NCI-H345 treated with DMSO at 0.1 percent for 48 hours (cell line): ENCODE measurements around the gene CCBE1.

Experiments
- DNase-seq: peaks from one replicate; lab custom pipeline; 2025; ENCODE audit not compliant: unreplicated experiment; lab: John Stamatoyannopoulos, UW

The CCBE1 gene

DNA sequence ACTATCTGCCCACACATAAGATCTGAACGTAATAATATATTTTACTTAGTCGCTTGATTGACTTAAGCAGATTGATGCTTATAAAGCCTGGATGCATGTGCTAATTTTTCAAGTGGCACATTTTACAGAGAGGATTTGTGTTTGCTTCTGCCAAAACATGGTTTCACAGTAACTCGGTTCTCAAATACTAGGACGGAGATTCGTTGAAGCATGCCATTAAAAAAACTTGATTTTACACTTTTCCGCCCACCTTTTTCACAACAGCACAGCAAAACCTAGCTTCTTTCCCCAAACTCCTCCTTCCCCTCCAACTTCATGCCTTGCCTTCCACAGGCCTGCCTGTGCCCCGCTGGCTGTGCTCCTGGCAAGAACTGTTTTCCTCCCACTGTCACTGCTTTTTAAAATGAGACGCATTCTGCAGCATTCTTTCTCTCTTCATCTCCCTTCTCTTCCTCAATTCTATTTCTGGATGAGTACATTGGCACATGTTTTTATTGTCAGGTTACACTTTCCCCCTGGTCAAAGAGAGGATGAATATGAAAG is 283.0 kb downstream of the CCBE1 start:
- no peak for DNase-seq

DNA sequence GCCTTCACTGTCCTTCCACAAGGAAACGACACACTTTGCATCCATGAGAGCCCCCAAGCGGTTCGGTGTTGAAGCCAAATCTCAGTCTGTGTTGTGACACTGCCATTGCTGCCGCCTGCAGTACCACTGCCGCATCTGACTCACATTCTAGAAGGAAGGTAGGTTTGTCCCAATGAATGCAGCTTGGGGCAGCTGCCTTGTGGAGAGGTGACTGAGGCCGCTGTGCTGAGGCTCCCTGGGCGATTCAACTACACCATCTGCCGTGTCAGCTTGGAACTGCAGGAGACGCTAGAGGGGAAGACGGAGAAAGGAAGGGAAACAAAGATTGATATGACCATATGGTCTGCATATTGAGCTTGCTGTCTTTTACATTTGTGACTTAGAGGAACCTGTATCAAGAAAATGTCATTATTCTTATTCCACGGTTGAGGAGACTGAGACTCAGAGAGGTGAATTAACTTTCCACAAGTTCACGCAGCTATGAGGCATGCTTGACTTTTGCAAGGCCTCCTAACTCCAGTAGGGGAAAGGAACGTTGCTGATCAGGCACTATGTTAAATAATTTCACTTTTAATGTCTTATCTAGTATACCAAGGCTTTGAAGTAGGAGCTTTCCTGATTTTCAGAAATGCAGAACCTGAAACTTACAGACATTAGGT is 294.7 kb downstream of the CCBE1 start:
- DNase-seq = peak; percentile 96

GRCh38 chr18:59400407-59400806 is 296.8 kb downstream of the CCBE1 start:
- DNase-seq = no peak

- no peak for DNase-seq
These were observed 301.7 kb downstream of the CCBE1 start for GRCh38 chr18:59395226-59396175.

DNA sequence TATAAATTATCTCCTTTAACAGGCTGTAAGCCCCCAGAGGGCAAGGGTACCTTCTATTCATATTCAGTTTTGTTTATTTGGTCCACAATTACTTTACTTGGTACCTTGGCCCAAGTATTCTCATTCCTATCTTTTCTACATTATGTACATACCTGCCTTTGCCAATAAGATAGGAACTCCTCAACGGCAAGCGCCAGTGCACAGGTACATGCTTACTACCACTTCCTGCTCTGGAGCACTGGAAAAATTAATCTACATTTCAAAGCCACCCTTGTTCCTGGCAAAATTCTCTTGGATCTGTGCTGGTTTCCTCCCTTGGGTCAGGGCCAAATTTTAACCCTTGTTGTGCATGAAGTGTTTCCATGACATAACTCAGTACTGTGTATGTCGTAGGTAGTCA is 303.8 kb downstream of the CCBE1 start:
- DNase-seq = no peak

DNA sequence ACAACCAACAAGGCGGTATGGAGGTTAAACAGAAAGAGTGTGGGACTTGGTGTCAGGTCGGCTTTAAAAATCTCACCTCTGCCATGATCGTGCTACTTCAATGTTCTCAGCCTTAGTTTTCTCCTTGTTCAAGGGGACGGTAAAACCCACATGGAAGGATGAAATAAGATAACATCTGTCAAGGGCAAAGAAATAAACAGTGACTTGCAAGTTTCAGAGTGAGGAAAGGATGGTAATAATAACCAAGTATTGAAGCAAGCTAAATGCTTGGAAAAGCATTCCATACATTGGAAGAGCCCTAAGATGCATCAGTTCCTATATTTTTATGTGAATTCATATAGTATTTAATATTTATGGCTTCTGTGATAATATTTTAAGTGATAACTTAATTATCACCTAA is 308.4 kb downstream of the CCBE1 start:
- DNase-seq = no peak

DNA sequence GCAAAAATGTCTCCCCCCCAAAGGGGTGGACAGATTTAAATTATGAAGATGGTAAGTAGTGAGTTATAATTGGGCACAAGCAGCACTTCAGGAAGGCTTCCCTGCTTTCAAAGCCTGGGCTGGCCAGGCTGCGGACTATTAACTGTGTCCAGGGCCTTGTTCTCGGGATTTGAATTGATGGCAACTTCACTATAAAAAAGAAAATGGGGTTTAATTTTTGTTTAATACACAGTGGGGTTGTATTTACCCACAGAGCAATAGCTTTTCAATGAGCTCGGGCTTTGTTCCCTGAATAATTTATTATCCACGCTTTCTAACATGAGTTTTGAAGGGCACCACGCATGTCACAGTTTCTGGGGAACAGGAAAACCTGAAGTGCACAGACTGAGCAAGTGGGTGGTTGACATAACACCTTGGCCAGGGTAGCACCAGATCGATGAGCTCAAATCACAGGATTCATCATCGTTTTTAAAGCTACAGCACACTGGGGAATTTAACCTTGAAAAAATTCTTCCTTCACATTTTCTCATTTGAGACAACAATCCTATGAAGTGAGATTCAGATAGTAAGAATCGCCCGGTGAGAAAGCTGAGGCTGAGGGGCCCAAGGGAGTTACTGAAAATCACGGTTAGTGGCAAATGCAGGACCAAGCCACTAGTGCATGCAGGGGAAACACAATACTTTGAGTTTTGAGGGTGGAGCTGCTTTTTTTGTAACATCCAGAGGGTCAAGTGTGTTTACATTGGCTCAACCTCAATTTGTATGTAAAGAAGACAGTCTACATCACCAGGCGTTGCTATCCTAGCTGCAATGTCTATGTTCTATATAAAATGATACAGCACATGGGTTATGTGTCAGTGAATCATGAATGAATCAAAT is 309.3 kb downstream of the CCBE1 start:
- DNase-seq = peak; percentile 64

GRCh38 chr18:59386909-59387686 is 310.1 kb downstream of the CCBE1 start:
- no peak for DNase-seq

GRCh38 chr18:59385191-59385590 is 312.0 kb downstream of the CCBE1 start:
- no peak for DNase-seq

- peak; percentile 52 for DNase-seq
These were observed 313.4 kb downstream of the CCBE1 start for GRCh38 chr18:59383851-59384250.

DNA sequence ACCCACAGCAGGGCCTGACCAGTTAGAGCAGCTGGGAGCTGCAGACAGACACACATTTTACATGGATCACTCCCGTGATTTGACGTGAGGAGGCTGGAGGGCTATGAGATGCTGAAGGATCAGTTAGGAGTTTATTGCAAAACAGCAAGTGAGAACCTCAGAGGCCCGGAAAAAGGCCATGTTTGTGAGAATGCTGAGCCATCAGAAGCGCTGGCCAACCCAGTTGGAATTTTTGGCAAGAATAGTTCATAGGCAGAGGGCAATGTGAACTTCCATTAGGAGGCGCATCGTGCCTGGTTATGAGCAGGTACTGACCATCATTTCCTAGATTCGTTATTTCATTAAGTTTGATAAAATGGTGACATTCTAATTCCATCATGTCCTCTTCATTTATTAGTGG is 314.8 kb downstream of the CCBE1 start:
- no peak for DNase-seq

DNA sequence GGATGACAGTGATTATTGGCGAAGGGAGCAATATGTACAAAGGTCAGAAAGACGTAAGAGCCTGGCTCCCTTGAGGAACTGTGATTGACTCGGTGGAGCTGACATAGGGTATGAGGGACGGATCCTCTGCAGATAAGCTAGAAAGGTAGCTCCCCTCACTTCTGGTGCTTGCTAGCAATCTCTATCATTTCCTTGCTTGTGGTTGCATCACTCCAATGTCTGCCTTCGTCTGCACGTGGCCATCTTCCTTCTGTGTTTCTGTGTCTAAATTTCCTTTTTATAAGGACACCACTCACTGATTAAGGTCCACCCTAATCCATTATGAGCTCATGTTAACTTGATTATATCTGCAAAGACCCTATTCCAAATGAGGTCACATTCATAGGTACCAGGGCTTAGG is 315.3 kb downstream of the CCBE1 start:
- DNase-seq = no peak
